HCT116 (cell line): ENCODE results near the gene PREX1. TPM values are rescaled to one million over a fixed set of nuclear protein-coding genes. Genes with fewer than 3 reads are reported as not detected.

Experiments used
- ATAC-seq: fragments of 200-7000 bp; cut with Tn5 transposase; 2 replicates; pipeline ENCODE4 v1.9.1; 2020; ENCODE audit warnings: mild to moderate bottlenecking, moderate library complexity
- BruUV-seq: library from RNA; stranded (reverse); fragments of 400-500 nt; replicated peaks from 2 replicates; lab custom pipeline; 2021; lab: Mats Ljungman, UMichigan
- CTCF ChIA-PET: fragments of 300-600 bp; sonication (Branson Sonifier 250); formaldehyde crosslinking; loops from one replicate; lab custom pipeline; 2021; ENCODE audit warnings: antibody characterized with exemption; lab: Charles Lee
- POLR2A ChIA-PET: fragments of 300-600, 350-600 bp; sonication (Branson Sonifier 250); formaldehyde crosslinking; loops from one replicate; lab custom pipeline; 2021; ENCODE audit warnings: antibody characterized with exemption; lab: Charles Lee
- RAD21 ChIA-PET, 2 experiments: fragments of 300-600 bp; sonication (Branson Sonifier 250); formaldehyde crosslinking; loops; one replicate each; lab custom pipeline; 2023; ENCODE audit warnings: low total read pairs in 2 of 2; ENCODE audit not compliant: uncharacterized antibody in 2 of 2, unreplicated experiment in 2 of 2, low non-redundant PET in 1 of 2; lab: Charles Lee
- DNase-seq: peaks from one replicate; pipeline ENCODE4 v3.0.0-alpha.2; 2010; ENCODE audit warnings: low read depth, low spot score
- H2AFZ ChIP-seq: fragments of 200-600 bp; shearing (Covaris generic), sonication (generic); 2 replicates; pipeline ENCODE4 v1.6.1; 2017; ENCODE audit warnings: low read depth, mixed run types, mixed read lengths, antibody characterized with exemption, low read length; ENCODE audit not compliant: poor library complexity, severe bottlenecking
- H3K27ac ChIP-seq: 2 replicates; pipeline ENCODE4 v1.5.1; 2012; ENCODE audit warnings: low read depth, low read length
- H3K27me3 ChIP-seq: fragments of 200-600 bp; sonication (generic); 2 replicates; pipeline ENCODE4 v1.6.1; 2016; ENCODE audit warnings: mixed run types, low read length, mixed read lengths; ENCODE audit not compliant: insufficient read depth
- H3K36me3 ChIP-seq, 2 experiments: fragments of 200-500 bp in 1 of 2; fragments of 200-600 bp in 1 of 2; sonication (Bioruptor generic) in 1 of 2; sonication (generic) in 1 of 2; 2 replicates each; pipeline versions ENCODE4 v1.5.1 to v1.6.1; 2014 to 2016; ENCODE audit warnings: low read length in 2 of 2, inconsistent platforms in 1 of 2, mixed read lengths in 1 of 2, mixed run types in 1 of 2; ENCODE audit not compliant: insufficient read depth in 2 of 2, control insufficient read depth in 1 of 2
- H3K4me1 ChIP-seq, 2 experiments: fragments of 200-600 bp in 1 of 2; sonication (generic) in 1 of 2; 2 replicates each; pipeline versions ENCODE4 v1.5.1 to v1.6.1; 2012 to 2017; ENCODE audit warnings: low read length in 2 of 2, inconsistent platforms in 1 of 2, mild to moderate bottlenecking in 1 of 2, mixed read lengths in 1 of 2, mixed run types in 1 of 2, moderate library complexity in 1 of 2; ENCODE audit not compliant: insufficient read depth in 2 of 2, control insufficient read depth in 1 of 2
- H3K4me2 ChIP-seq: fragments of 200-600 bp; sonication (generic); 2 replicates; pipeline ENCODE4 v1.6.1; 2017; ENCODE audit warnings: mixed run types, low read length, mixed read lengths
- H3K4me3 ChIP-seq, 2 experiments: fragments of 200-600 bp in 1 of 2; sonication (generic) in 1 of 2; replicated peaks in 1 of 2; 2 replicates each; pipeline ENCODE4 v1.5.1; 2011 to 2016; ENCODE audit warnings: low read length in 2 of 2, control low read depth in 1 of 2, low read depth in 1 of 2, mild to moderate bottlenecking in 1 of 2, mixed read lengths in 1 of 2, mixed run types in 1 of 2
- H3K79me2 ChIP-seq: fragments of 200-600 bp; sonication (generic); 2 replicates; pipeline ENCODE4 v1.6.1; 2017; ENCODE audit warnings: mild to moderate bottlenecking, mixed run types, low read length, moderate library complexity, mixed read lengths; ENCODE audit not compliant: insufficient read depth
- H3K9ac ChIP-seq: fragments of 200-600 bp; sonication (generic); 2 replicates; pipeline ENCODE4 v1.6.1; 2016; ENCODE audit warnings: low read length, mixed read lengths
- H3K9me2 ChIP-seq: fragments of 200-600 bp; sonication (generic), shearing (Covaris generic); 2 replicates; pipeline ENCODE4 v1.6.1; 2017; ENCODE audit warnings: mixed run types, mild to moderate bottlenecking, moderate library complexity; ENCODE audit not compliant: insufficient read depth
- H3K9me3 ChIP-seq, 2 experiments: fragments of 200-500 bp in 1 of 2; fragments of 200-600 bp in 1 of 2; sonication (Bioruptor generic) in 1 of 2; sonication (generic) in 1 of 2; 2 replicates each; pipeline ENCODE4 v1.6.1; 2014 to 2017; ENCODE audit warnings: low read length in 2 of 2, mixed read lengths in 2 of 2, inconsistent platforms in 1 of 2, low read depth in 1 of 2, mild to moderate bottlenecking in 1 of 2, mixed run types in 1 of 2, moderate library complexity in 1 of 2; ENCODE audit not compliant: control insufficient read depth in 1 of 2, insufficient read depth in 1 of 2
- H4K20me1 ChIP-seq: fragments of 200-600 bp; sonication (generic), shearing (Covaris generic); 2 replicates; pipeline ENCODE4 v1.6.1; 2017; ENCODE audit warnings: mixed run types, mild to moderate bottlenecking, moderate library complexity; ENCODE audit not compliant: insufficient read depth
- CBX3 ChIP-seq: IDR thresholded peaks from 2 replicates; pipeline ENCODE4 v1.6.1; 2012; ENCODE audit warnings: low read depth
- EGR1 ChIP-seq: IDR thresholded peaks from 2 replicates; pipeline ENCODE4 v1.6.1; 2012; ENCODE audit warnings: low read depth
- ELF1 ChIP-seq: IDR thresholded peaks from 2 replicates; pipeline ENCODE4 v1.6.1; 2012; ENCODE audit warnings: low read depth, borderline replicate concordance
- EZH2 ChIP-seq: fragments of 200-600 bp; sonication (generic); IDR thresholded peaks from 2 replicates; pipeline ENCODE4 v1.6.1; 2017; ENCODE audit warnings: antibody characterized with exemption, mixed run types
- EZH2phosphoT487 ChIP-seq: fragments of 200-600 bp; IDR thresholded peaks from 2 replicates; pipeline ENCODE4 v1.6.1; 2018; ENCODE audit warnings: antibody characterized with exemption, borderline replicate concordance
- FOSL1 ChIP-seq: IDR thresholded peaks from 2 replicates; pipeline ENCODE4 v1.6.1; 2012; ENCODE audit warnings: low read depth
- JUND ChIP-seq: IDR thresholded peaks from 2 replicates; pipeline ENCODE4 v1.6.1; 2012
- MAX ChIP-seq: IDR thresholded peaks from 2 replicates; pipeline ENCODE4 v1.6.1; 2012
- RAD21 ChIP-seq: IDR thresholded peaks from 2 replicates; pipeline ENCODE4 v1.6.1; 2012; ENCODE audit warnings: low read depth, mild to moderate bottlenecking
- SIN3A ChIP-seq: IDR thresholded peaks from 2 replicates; pipeline ENCODE4 v1.6.1; 2012; ENCODE audit warnings: low read depth
- SP1 ChIP-seq: IDR thresholded peaks from 2 replicates; pipeline ENCODE4 v1.6.1; 2012; ENCODE audit warnings: low read depth
- TCF7L2 ChIP-seq: IDR thresholded peaks from 2 replicates; pipeline ENCODE4 v1.7.0; 2011; ENCODE audit warnings: borderline replicate concordance, inconsistent platforms; ENCODE audit not compliant: insufficient read depth, insufficient read length; ENCODE audit errors: extremely low read depth
- ZFX ChIP-seq: fragments of 450-650 bp; IDR thresholded peaks from 2 replicates; pipeline ENCODE4 v1.6.1; 2017
- intact Hi-C: fragments of 100-400 bp; cut with micrococcal nuclease; formaldehyde crosslinking; loops from 2 replicates; pipeline ENCODE4 v1.10.0; 2022
- total RNA-seq: library from RNA; stranded (reverse); gene quantifications from one replicate; pipeline ENCODE4 v1.2.1, GENCODE V29; 2021; ENCODE audit not compliant: unreplicated experiment
- TF ChIP-seq, protein P1 (sequence below), 3 experiments: fragments of 200-600 bp in 1 of 3; sonication (generic) in 1 of 3; IDR thresholded peaks in 2 of 3; conservative IDR thresholded peaks in 1 of 3; 2 replicates each; pipeline ENCODE4 v1.5.1; 2012 to 2017; ENCODE audit warnings: low read depth in 2 of 3, low read length in 2 of 3, antibody characterized with exemption in 1 of 3, borderline replicate concordance in 1 of 3, control low read depth in 1 of 3, mild to moderate bottlenecking in 1 of 3, mixed read lengths in 1 of 3, mixed run types in 1 of 3, moderate library complexity in 1 of 3; ENCODE audit not compliant: insufficient read depth in 1 of 3
- TF ChIP-seq, protein P2 (sequence below): IDR thresholded peaks from 2 replicates; pipeline ENCODE4 v1.6.1; 2012; ENCODE audit warnings: low read depth
- TF ChIP-seq, protein P3 (sequence below): IDR thresholded peaks from 2 replicates; pipeline ENCODE4 v1.6.1; 2012
- TF ChIP-seq, protein P4 (sequence below): IDR thresholded peaks from 2 replicates; pipeline ENCODE4 v1.6.1; 2011; ENCODE audit warnings: mild to moderate bottlenecking, low read length, moderate library complexity; ENCODE audit not compliant: insufficient replicate concordance; ENCODE audit errors: extremely low read depth

PREX1 gene
- total RNA-seq, 1 experiment from 2014 or later = 6.1 TPM

GRCh38 chr20:48732081-48732829 is 95.5 kb downstream of the PREX1 start:
- Histone ChIP-seq H3K9ac (no peak overlapping the region), H3K4me1 (no peaks in the 10 kb centered on the region), H3K36me3 (no peaks in the 10 kb centered on the region), H3K27ac (no peak overlapping the region), H2AFZ (no peak overlapping the region), H3K9me2 (no peaks in the 10 kb centered on the region), H3K4me3 (no peak overlapping the region), H3K27me3 (no peaks in the 10 kb centered on the region), H4K20me1 (no peaks in the 10 kb centered on the region), H3K79me2 (no peaks in the 10 kb centered on the region), H3K4me2 (no peak overlapping the region), H3K9me3 (no peaks in the 10 kb centered on the region)
- ATAC-seq (no peak), DNase-seq (no peak)
- ChIA-PET CTCF (no interaction called here), RAD21 (no interaction called here), POLR2A (no interaction called here)
- intact Hi-C loops = no loop called here
- TF ChIP-seq, protein P1, sequence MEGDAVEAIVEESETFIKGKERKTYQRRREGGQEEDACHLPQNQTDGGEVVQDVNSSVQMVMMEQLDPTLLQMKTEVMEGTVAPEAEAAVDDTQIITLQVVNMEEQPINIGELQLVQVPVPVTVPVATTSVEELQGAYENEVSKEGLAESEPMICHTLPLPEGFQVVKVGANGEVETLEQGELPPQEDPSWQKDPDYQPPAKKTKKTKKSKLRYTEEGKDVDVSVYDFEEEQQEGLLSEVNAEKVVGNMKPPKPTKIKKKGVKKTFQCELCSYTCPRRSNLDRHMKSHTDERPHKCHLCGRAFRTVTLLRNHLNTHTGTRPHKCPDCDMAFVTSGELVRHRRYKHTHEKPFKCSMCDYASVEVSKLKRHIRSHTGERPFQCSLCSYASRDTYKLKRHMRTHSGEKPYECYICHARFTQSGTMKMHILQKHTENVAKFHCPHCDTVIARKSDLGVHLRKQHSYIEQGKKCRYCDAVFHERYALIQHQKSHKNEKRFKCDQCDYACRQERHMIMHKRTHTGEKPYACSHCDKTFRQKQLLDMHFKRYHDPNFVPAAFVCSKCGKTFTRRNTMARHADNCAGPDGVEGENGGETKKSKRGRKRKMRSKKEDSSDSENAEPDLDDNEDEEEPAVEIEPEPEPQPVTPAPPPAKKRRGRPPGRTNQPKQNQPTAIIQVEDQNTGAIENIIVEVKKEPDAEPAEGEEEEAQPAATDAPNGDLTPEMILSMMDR (IDR thresholded peaks at IDR 0.05 in 2 of 3, conservative IDR thresholded peaks at IDR 0.05 in 1 of 3; ENCODE audit: borderline replicate concordance in 1 of 3, insufficient read depth in 1 of 3, low read depth in 2 of 3, low read length in 2 of 3) = no peak
- TF ChIP-seq ZFX = no peak
- TF ChIP-seq, protein P2, sequence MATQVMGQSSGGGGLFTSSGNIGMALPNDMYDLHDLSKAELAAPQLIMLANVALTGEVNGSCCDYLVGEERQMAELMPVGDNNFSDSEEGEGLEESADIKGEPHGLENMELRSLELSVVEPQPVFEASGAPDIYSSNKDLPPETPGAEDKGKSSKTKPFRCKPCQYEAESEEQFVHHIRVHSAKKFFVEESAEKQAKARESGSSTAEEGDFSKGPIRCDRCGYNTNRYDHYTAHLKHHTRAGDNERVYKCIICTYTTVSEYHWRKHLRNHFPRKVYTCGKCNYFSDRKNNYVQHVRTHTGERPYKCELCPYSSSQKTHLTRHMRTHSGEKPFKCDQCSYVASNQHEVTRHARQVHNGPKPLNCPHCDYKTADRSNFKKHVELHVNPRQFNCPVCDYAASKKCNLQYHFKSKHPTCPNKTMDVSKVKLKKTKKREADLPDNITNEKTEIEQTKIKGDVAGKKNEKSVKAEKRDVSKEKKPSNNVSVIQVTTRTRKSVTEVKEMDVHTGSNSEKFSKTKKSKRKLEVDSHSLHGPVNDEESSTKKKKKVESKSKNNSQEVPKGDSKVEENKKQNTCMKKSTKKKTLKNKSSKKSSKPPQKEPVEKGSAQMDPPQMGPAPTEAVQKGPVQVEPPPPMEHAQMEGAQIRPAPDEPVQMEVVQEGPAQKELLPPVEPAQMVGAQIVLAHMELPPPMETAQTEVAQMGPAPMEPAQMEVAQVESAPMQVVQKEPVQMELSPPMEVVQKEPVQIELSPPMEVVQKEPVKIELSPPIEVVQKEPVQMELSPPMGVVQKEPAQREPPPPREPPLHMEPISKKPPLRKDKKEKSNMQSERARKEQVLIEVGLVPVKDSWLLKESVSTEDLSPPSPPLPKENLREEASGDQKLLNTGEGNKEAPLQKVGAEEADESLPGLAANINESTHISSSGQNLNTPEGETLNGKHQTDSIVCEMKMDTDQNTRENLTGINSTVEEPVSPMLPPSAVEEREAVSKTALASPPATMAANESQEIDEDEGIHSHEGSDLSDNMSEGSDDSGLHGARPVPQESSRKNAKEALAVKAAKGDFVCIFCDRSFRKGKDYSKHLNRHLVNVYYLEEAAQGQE = no peak
- no peak for TF ChIP-seq ELF1
- TF ChIP-seq MAX = no peak
- no peak for TF ChIP-seq TCF7L2
- no peak for TF ChIP-seq JUND
- TF ChIP-seq SIN3A = no peak
- no peak for TF ChIP-seq RAD21
- TF ChIP-seq FOSL1 = no peak
- TF ChIP-seq EZH2 = no peak
- TF ChIP-seq, protein P3, sequence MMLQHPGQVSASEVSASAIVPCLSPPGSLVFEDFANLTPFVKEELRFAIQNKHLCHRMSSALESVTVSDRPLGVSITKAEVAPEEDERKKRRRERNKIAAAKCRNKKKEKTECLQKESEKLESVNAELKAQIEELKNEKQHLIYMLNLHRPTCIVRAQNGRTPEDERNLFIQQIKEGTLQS = no peak
- TF ChIP-seq EZH2phosphoT487 = no peak
- no peak for TF ChIP-seq EGR1
- no peak for TF ChIP-seq CBX3
- no peak for TF ChIP-seq SP1
- TF ChIP-seq, protein P4, sequence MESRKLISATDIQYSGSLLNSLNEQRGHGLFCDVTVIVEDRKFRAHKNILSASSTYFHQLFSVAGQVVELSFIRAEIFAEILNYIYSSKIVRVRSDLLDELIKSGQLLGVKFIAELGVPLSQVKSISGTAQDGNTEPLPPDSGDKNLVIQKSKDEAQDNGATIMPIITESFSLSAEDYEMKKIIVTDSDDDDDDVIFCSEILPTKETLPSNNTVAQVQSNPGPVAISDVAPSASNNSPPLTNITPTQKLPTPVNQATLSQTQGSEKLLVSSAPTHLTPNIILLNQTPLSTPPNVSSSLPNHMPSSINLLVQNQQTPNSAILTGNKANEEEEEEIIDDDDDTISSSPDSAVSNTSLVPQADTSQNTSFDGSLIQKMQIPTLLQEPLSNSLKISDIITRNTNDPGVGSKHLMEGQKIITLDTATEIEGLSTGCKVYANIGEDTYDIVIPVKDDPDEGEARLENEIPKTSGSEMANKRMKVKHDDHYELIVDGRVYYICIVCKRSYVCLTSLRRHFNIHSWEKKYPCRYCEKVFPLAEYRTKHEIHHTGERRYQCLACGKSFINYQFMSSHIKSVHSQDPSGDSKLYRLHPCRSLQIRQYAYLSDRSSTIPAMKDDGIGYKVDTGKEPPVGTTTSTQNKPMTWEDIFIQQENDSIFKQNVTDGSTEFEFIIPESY = no peak
- no TSS peak for BruUV-seq
